ENCODE data around the gene SLC7A1.

GRCh38 chr13:29598321-29598720 is 2.8 kb upstream of the SLC7A1 start:
- TF ChIP-seq POLR2A (IDR thresholded peaks at IDR 0.05; ENCODE audit: low read depth, low read length) = no peak
- TF ChIP-seq, protein P1, sequence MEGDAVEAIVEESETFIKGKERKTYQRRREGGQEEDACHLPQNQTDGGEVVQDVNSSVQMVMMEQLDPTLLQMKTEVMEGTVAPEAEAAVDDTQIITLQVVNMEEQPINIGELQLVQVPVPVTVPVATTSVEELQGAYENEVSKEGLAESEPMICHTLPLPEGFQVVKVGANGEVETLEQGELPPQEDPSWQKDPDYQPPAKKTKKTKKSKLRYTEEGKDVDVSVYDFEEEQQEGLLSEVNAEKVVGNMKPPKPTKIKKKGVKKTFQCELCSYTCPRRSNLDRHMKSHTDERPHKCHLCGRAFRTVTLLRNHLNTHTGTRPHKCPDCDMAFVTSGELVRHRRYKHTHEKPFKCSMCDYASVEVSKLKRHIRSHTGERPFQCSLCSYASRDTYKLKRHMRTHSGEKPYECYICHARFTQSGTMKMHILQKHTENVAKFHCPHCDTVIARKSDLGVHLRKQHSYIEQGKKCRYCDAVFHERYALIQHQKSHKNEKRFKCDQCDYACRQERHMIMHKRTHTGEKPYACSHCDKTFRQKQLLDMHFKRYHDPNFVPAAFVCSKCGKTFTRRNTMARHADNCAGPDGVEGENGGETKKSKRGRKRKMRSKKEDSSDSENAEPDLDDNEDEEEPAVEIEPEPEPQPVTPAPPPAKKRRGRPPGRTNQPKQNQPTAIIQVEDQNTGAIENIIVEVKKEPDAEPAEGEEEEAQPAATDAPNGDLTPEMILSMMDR (IDR thresholded peaks at IDR 0.05; ENCODE audit: extremely low read depth in 1 of 2, insufficient read depth in 1 of 2, low read depth in 1 of 2, low read length in 2 of 2) = no peak
- TF ChIP-seq MYC (IDR thresholded peaks at IDR 0.05; ENCODE audit: low read depth, low read length) = no peak
- TF ChIP-seq EZH2 (IDR thresholded peaks at IDR 0.05; ENCODE audit: borderline replicate concordance, low read depth, low read length, severe bottlenecking) = no peak
- TF ChIP-seq POLR2AphosphoS5 (IDR thresholded peaks at IDR 0.05; ENCODE audit: insufficient read depth, low read depth, low read length) = no peak
- TF ChIP-seq JUN (IDR thresholded peaks at IDR 0.05; ENCODE audit: borderline replicate concordance, insufficient read depth, insufficient read length, low read depth) = no peak
- no peak for TF ChIP-seq MAX (IDR thresholded peaks at IDR 0.05; ENCODE audit: insufficient read depth, insufficient read length)
- no peak for TF ChIP-seq GATA2 (IDR thresholded peaks at IDR 0.05; ENCODE audit: insufficient read depth, insufficient read length, low read depth, low read length)
- no peak for TF ChIP-seq FOS (IDR thresholded peaks at IDR 0.05; ENCODE audit: borderline replicate concordance, insufficient read depth, low read length)

All from endothelial cell of umbilical vein (primary cell).